IPS DF 6.9 (cell line): ENCODE measurements around the gene ADGRV1.
"Not testable (repeated sequence)": the region's sequence is repeated elsewhere in the genome, so short reads cannot be mapped to it uniquely, and the experiment has no call there.

Experiments
- DNase-seq: peaks from one replicate; pipeline ENCODE4 v3.0.0-alpha.2; 2013; ENCODE audit warnings: low read depth, low spot score
- H3K27ac ChIP-seq: one replicate; pipeline ENCODE4 v1.5.1; 2013; ENCODE audit warnings: low read length, control low read depth
- H3K27me3 ChIP-seq: 2 replicates; pipeline ENCODE4 v1.6.1; 2013; ENCODE audit warnings: mild to moderate bottlenecking, low read length; ENCODE audit not compliant: control insufficient read depth, insufficient read depth
- H3K36me3 ChIP-seq: 2 replicates; pipeline ENCODE4 v1.6.1; 2013; ENCODE audit warnings: low read length; ENCODE audit not compliant: control insufficient read depth, insufficient read depth
- H3K4me1 ChIP-seq: 2 replicates; pipeline ENCODE4 v1.6.1; 2013; ENCODE audit warnings: low read length; ENCODE audit not compliant: control insufficient read depth, insufficient read depth
- H3K4me3 ChIP-seq: 2 replicates; pipeline ENCODE4 v1.5.1; 2013; ENCODE audit warnings: mild to moderate bottlenecking, low read length
- H3K9me3 ChIP-seq: 2 replicates; pipeline ENCODE4 v1.6.1; 2013; ENCODE audit warnings: low read length, inconsistent platforms; ENCODE audit not compliant: control insufficient read depth, insufficient read depth
- WGBS: extraction: QIAGEN DNeasy Blood & Tissue Kit; methylation state at CpG from one replicate; pipeline ENCODE4 v1.1.7; 2013; ENCODE audit warnings: mixed read lengths, missing lambda C conversion rate; ENCODE audit not compliant: insufficient read length, insufficient coverage; 5-methylcytosine and 5-hydroxymethylcytosine counted together

Gene ADGRV1

DNA sequence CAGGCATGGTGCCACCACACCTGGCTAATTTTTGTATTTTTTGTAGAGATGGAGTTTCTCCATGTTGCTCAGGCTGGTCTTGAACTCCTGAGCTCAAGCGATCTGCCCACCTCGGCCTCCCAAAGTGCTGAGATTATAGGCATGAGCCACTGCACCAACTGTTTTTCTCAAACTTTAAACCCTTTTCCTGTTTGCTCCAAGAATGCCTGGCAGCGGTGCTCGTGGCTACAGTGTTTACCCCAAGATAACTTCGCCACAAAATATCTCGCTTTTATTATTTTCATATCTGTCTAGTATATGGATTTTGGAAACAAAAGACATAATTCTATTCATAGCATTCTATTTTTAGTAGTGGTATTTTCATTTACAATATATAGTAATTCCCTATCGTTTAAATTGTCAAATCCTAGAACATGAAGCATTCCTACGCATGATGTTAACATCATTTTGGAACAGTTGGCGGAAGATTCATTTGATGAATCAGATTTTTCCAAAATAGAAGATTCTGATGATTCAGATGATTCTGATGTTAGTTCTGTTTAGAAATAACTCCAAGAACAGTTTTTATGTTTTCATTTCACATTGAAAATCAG lies 504.6 kb downstream of the ADGRV1 start:
- not testable (repeated sequence) for H3K4me3 ChIP-seq, H3K27me3 ChIP-seq, H3K4me1 ChIP-seq, DNase-seq, H3K9me3 ChIP-seq, H3K36me3 ChIP-seq, H3K27ac ChIP-seq
- no CpG with 5 or more reads among the region's 9 CpGs for WGBS

DNA sequence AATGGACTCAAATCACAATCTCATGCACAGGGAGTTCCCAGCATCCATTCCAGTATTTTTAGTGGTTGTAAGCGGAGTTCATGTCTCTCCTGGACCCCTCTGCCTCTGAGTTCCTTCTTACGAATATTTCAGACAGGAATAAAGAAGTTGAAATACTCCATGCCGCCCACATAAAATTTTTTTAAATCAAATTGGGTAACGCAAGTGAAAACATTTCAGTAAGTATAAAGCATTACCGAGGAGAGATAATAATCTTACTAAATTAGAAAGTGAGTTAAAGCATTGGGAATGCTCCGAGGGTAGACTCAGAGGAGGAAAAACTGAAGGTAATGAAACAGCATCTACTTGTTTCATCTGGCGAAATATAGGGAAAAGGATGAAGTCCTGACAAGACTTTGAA lies 506.9 kb downstream of the ADGRV1 start:
- no peaks in the 10 kb centered on the region for H3K27me3 ChIP-seq
- H3K4me3 ChIP-seq, result no peak overlapping the region
- DNase-seq, result no peak
- H3K27ac ChIP-seq, result no peak overlapping the region
- H3K4me1 ChIP-seq, result no peaks in the 10 kb centered on the region
- no peaks in the 10 kb centered on the region for H3K36me3 ChIP-seq
- no peaks in the 10 kb centered on the region for H3K9me3 ChIP-seq
- no CpG with 5 or more reads among the region's 7 CpGs for WGBS

DNA sequence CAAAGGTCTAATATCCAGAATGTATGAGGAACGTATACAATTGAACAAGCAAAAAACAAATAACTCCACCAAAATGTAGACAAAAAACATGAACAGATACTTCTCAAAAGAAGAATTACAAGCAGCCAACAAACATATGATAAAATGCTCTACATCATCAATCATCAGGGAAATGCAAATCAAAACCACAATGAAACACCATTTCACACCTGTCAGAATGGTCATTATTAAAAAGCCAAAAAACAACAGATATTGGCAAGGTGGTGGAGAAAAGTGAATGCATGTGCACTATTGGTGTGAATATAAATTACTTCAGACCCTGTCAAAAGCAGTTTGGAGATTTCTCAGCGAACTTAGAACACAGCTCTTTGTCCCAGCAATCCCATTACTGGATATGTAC lies 510.8 kb downstream of the ADGRV1 start:
- Histone ChIP-seq H3K4me3 (no peak overlapping the region), H3K4me1 (no peaks in the 10 kb centered on the region), H3K36me3 (no peaks in the 10 kb centered on the region; the same call in 1 of the 2 replicates), H3K27me3 (no peaks in the 10 kb centered on the region), H3K9me3 (no peaks in the 10 kb centered on the region), H3K27ac (no peak overlapping the region)
- no CpG with 5 or more reads among the region's 2 CpGs for WGBS
- DNase-seq, result no peak

- no peak for DNase-seq
Observed at GRCh38 chr5:91070761-91071550, 512.4 kb downstream of the ADGRV1 start.

GRCh38 chr5:91072881-91073280 lies 514.3 kb downstream of the ADGRV1 start:
- Histone ChIP-seq H3K4me1 (no peaks in the 10 kb centered on the region), H3K9me3 (no peaks in the 10 kb centered on the region), H3K36me3 (no peaks in the 10 kb centered on the region; the same call in 1 of the 2 replicates), H3K27me3 (no peaks in the 10 kb centered on the region), H3K4me3 (no peak overlapping the region), H3K27ac (no peak overlapping the region)
- no peak for DNase-seq
- no CpG with 5 or more reads among the region's 2 CpGs for WGBS

More at GRCh38 chr5:91070761-91071550, 512.4 kb downstream of the ADGRV1 start:
- H3K36me3 ChIP-seq, result no peaks in the 10 kb centered on the region; the same call in 1 of the 2 replicates
- H3K9me3 ChIP-seq, result no peaks in the 10 kb centered on the region
- no peak overlapping the region for H3K27ac ChIP-seq
- no peaks in the 10 kb centered on the region for H3K27me3 ChIP-seq
- H3K4me3 ChIP-seq, result no peak overlapping the region
- H3K4me1 ChIP-seq, result no peaks in the 10 kb centered on the region
- WGBS, result 100% methylated on average over 1 of the region's 2 CpGs

DNA sequence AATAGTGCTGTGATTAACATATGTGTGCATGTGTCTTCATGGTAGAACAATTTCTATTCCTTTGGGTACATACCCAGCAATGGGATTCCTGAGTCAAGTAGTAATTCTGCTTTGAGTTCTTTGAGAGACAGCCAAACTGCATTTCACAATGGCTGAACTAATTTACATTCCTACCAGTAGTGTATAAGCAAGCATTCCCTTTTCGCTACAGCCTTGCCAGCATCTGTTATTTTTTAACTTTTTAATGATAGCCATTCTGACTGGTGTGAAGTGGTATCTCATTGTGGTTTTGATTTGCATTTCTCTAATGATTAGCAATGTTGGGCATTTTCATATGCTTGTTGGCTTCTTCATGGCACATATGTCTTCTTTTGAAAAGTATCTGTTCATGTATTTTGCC lies 516.0 kb downstream of the ADGRV1 start:
- Histone ChIP-seq H3K27me3 (no peaks in the 10 kb centered on the region), H3K9me3 (no peaks in the 10 kb centered on the region), H3K4me1 (no peaks in the 10 kb centered on the region), H3K27ac (no peak overlapping the region), H3K4me3 (no peak overlapping the region), H3K36me3 (no peaks in the 10 kb centered on the region; the same call in 1 of the 2 replicates)
- no peak for DNase-seq
- no CpG with 5 or more reads among the region's 1 CpG for WGBS

DNA sequence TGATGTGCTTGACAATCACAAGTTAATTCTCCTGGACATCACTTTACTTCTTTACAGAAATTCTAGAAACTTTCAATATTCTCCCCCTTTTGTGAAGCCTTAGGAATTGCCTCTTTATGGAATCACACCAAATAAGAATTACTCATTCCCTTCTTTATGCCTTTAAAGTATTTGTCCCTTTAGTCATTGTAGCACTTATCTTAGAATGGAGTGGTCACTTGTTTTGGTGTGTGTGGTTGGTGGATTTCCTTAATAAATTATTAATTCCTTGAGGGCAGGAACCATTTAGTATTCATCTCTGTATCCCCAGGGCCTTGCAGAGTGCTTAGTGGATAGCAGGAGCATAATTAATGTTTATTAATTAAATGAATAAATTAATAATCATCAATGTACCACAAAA lies 517.5 kb downstream of the ADGRV1 start:
- Histone ChIP-seq H3K9me3 (no peaks in the 10 kb centered on the region), H3K27me3 (no peaks in the 10 kb centered on the region), H3K36me3 (no peaks in the 10 kb centered on the region; the same call in 1 of the 2 replicates), H3K27ac (no peak overlapping the region), H3K4me1 (no peaks in the 10 kb centered on the region), H3K4me3 (no peak overlapping the region)
- DNase-seq, result no peak

DNA sequence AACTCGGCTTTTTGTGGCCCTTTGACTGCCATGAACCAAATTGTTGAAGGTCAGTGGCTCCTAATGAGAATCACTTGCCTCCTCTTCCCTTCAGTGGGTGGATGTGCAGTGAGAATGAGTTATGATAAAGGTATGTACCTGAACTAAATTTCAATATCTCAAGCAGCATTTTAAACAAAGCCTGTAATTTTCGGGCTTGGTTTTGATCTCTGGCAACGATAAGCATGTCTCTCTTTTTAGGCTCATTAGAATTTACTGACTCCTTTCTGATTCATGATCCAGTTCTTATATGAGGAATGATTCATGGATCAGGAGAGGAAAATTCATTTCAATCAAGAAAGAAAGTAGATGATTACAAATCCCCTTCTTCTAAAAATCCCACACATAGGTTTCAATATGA lies 519.0 kb downstream of the ADGRV1 start:
- H3K27ac ChIP-seq, result no peak overlapping the region

GRCh38 chr5:91079037-91079436 lies 520.4 kb downstream of the ADGRV1 start:
- H3K4me3 ChIP-seq, result no peak overlapping the region
- no peaks in the 10 kb centered on the region for H3K9me3 ChIP-seq
- DNase-seq, result no peak
- H3K4me1 ChIP-seq, result no peaks in the 10 kb centered on the region
- no CpG with 5 or more reads among the region's 2 CpGs for WGBS
- H3K36me3 ChIP-seq, result no peaks in the 10 kb centered on the region
- no peaks in the 10 kb centered on the region for H3K27me3 ChIP-seq
- no peak overlapping the region for H3K27ac ChIP-seq

More for the DNA sequence above, 519.0 kb downstream of the ADGRV1 start:
- Histone ChIP-seq H3K9me3 (no peaks in the 10 kb centered on the region), H3K27me3 (no peaks in the 10 kb centered on the region), H3K4me3 (no peak overlapping the region), H3K4me1 (no peaks in the 10 kb centered on the region), H3K36me3 (no peaks in the 10 kb centered on the region; the same call in 1 of the 2 replicates)
- no peak for DNase-seq
- WGBS, result no CpG with 5 or more reads among the region's 3 CpGs

GRCh38 chr5:91089758-91090157 lies 531.2 kb downstream of the ADGRV1 start:
- Histone ChIP-seq H3K27me3 (no peaks in the 10 kb centered on the region), H3K4me3 (no peak overlapping the region), H3K4me1 (no peaks in the 10 kb centered on the region; the same call in 1 of the 2 replicates), H3K9me3 (no peaks in the 10 kb centered on the region), H3K36me3 (no peaks in the 10 kb centered on the region; the same call in 1 of the 2 replicates), H3K27ac (no peak overlapping the region)
- WGBS, result no CpG with 5 or more reads among the region's 1 CpG
- DNase-seq, result no peak
